GM12865 (cell line): ENCODE results near the gene STRBP.
A peak's percentile ranks its signal among the peaks of the same experiment; 100 is the strongest.

Experiments
- DNase-seq: peaks from one replicate; pipeline ENCODE4 v3.0.0; 2010; ENCODE audit warnings: low read depth
- H3K4me3 ChIP-seq: 2 replicates; pipeline ENCODE4 v1.5.1; 2011; ENCODE audit warnings: mild to moderate bottlenecking, low read depth, low read length, control low read depth
- TF ChIP-seq, protein P1 (sequence below): IDR thresholded peaks from 2 replicates; pipeline ENCODE4 v1.5.1; 2011; ENCODE audit warnings: low read length, control low read depth, low read depth, inconsistent platforms; ENCODE audit not compliant: insufficient read depth; ENCODE audit errors: missing control alignments

Gene STRBP

DNA sequence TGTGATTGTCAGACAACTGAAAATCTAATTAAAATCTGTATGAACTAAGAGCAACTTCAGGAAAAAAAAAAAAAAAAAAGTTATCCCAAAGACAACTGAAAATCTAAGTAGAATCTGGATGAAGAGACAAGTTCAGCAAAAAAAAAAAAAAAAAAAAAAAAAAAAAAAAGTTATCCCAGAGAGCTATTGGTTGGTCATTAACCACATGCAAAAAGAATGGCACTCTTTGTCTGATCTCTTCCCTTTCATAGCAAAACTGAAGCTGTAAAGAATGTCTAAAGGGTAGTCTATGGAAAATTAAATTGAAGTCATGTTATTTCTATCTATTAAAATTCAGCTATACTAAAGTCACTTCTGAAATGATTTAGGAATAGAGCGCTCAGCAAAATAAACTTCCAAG, 32.9 kb downstream of the STRBP start:
- H3K4me3 ChIP-seq: no peak overlapping the region
- no peak for DNase-seq
- TF ChIP-seq, protein P1, sequence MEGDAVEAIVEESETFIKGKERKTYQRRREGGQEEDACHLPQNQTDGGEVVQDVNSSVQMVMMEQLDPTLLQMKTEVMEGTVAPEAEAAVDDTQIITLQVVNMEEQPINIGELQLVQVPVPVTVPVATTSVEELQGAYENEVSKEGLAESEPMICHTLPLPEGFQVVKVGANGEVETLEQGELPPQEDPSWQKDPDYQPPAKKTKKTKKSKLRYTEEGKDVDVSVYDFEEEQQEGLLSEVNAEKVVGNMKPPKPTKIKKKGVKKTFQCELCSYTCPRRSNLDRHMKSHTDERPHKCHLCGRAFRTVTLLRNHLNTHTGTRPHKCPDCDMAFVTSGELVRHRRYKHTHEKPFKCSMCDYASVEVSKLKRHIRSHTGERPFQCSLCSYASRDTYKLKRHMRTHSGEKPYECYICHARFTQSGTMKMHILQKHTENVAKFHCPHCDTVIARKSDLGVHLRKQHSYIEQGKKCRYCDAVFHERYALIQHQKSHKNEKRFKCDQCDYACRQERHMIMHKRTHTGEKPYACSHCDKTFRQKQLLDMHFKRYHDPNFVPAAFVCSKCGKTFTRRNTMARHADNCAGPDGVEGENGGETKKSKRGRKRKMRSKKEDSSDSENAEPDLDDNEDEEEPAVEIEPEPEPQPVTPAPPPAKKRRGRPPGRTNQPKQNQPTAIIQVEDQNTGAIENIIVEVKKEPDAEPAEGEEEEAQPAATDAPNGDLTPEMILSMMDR: no peak

DNA sequence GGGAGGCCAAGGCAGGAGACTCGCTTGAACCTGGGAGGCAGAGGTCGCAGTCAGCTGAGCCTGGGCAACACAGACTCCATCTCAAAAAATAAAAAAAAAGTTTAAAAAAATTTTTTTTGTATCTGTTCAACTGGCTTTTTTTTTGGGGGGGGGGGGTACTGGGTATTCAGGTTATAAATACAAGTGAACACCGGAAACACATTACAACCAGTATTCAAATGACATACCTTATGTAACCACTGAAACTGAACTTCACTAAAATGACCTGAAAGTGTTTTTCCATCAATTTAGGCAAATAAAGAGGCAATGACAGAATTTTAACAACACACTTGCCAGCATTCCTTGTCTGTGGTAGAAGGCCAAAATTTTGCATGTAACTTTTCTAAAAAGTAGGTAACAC, 33.5 kb downstream of the STRBP start:
- no peak overlapping the region for H3K4me3 ChIP-seq
- DNase-seq: peak; percentile 74
- TF ChIP-seq, protein P1: no peak

DNA sequence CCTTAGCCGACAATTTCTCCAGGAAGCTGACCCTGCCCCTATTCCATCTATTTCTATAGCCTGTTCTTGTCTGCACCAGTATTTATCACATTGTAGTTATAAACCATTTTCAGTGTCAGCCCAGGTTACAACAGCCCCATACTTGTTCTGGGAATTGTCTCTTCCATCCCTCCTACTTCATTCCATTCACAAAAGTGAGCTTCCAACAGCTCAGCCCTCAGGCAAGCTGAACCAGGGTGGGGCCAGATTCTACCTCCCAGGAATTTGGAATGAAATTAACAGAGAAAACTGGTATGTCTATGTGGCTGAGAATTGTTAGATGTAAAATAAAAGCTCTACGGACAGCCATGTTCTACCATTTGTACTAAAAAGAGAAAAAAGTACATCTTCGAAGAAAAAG, 36.1 kb downstream of the STRBP start:
- no peak for DNase-seq
- TF ChIP-seq, protein P1: no peak
- no peak overlapping the region for H3K4me3 ChIP-seq

DNA sequence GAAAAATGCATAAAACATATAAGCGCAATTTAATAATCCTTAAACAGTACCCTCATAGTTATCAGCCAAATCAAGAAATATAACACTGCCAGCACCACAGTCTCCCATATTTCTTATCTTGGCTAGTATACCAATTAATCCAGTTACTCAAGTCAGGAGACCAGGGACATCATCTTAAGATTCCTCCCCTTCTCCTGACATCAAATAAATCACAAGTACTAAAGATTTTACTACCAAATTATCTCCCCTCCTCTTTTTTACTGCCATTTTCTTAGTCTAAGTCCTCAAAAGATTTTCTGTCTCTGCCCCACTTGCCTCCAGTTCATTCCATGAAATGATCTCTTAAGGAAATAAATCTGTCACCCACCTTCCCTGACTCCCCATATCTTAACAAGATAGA, 37.0 kb downstream of the STRBP start:
- TF ChIP-seq, protein P1: no peak
- no peak overlapping the region for H3K4me3 ChIP-seq
- DNase-seq: no peak

DNA sequence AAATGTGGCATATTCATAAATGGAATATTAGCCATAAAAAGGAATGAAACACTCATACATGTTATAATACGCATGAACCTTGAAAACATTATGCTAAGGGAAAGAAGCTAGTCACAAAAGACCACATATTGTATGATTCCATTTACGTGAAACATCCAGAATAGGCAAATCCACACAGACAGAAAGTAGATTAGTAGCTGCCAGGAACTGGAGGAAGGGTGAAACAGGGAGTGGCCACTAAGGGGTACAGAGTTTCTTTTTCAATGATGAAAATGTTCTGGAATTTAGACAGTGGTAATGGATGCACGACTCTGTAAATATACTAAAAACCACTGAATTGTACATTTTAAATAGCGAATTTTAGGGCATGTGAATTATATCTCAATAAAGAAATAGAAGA, 39.4 kb downstream of the STRBP start:
- DNase-seq: no peak
- TF ChIP-seq, protein P1: no peak
- H3K4me3 ChIP-seq: no peak overlapping the region

DNA sequence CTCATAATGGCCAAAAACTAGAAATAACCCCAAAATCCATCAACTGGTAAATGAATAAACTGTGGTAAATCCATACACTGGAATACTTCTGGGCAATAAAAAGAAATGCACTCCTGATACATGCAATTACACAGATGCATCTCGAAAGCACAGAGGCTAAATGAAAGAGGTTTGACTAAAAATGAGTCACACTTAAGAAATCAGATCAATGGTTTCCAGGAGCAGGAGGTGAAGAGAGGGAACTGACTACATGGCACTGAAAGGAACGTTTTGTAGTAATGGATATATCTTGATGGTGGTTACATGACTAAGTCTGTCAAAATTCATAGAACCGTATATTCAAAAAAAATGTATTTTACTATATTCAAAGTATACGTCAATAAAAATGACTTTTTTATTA, 42.4 kb downstream of the STRBP start:
- H3K4me3 ChIP-seq: no peak overlapping the region
- DNase-seq: peak; percentile 17
- TF ChIP-seq, protein P1: no peak

DNA sequence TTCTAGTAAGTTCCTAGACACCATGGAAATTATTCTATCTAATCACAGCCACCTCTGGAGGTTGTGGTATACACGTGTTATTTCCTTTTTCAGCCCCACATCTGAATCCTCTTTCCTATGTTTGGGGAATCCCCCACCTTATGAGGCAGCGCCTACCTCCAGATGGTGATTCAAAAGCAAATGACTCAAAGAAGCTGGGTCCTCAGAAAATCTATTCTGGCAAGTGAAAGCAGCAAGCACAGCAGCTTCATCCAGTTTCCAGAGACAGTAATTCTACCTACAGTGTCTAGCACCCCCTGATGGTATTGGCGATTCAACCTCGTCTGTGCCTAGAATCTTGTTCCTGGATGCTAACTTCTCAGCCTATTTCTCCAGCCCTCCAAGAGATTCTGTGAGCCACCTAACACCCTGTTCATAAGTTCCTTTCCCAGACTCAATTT, 43.0 kb downstream of the STRBP start:
- DNase-seq: peak; percentile 92
- H3K4me3 ChIP-seq: peak overlapping the region; percentile 8; the same call in 1 of the 2 replicates
- TF ChIP-seq, protein P1: peak; percentile 73
